Omental fat pad (tissue), 4 donors: ENCODE measurements around the gene MSL2. TPM values are rescaled to one million over a fixed set of nuclear protein-coding genes. Genes with fewer than 3 reads are reported as not detected.
"Not testable (repeated sequence)": the region's sequence is repeated elsewhere in the genome, so short reads cannot be mapped to it uniquely, and the experiment has no call there.

Experiments used
- ATAC-seq: fragments of 150-250 bp; one replicate; pipeline ENCODE4 v1.9.1; 2016; ENCODE audit warnings: mild to moderate bottlenecking, moderate library complexity; ENCODE audit not compliant: low FRiP score
- DNase-seq: peaks from one replicate; pipeline ENCODE4 v3.0.0-alpha.2; 2019; ENCODE audit warnings: low spot score
- CTCF ChIP-seq, 3 donors: fragments of 450-650 bp; IDR thresholded peaks; one replicate each; pipeline ENCODE4 v1.5.1; 2016 to 2017; ENCODE audit warnings: antibody characterized with exemption in 3 of 3, mild to moderate bottlenecking in 3 of 3, moderate library complexity in 2 of 3
- total RNA-seq, 4 donors: library from RNA; depleted of rRNA; stranded (reverse); fragments of >200 nt; gene quantifications; one replicate each; pipeline ENCODE4 v1.1.0, GENCODE V29; 2016

MSL2 gene
- total RNA-seq, 4 donors from 2014 or later, result 17.7 to 35.3 (median 30.0) TPM

- TF ChIP-seq CTCF (IDR thresholded peaks at IDR 0.05), result no peak
- DNase-seq (no peak), ATAC-seq (no peak)
Measured at GRCh38 chr3:136177876-136178275, 18.3 kb downstream of the MSL2 start.

- ATAC-seq, result no peak
- no peak for DNase-seq
- TF ChIP-seq CTCF (IDR thresholded peaks at IDR 0.05), result no peak
Measured at GRCh38 chr3:136173939-136174490, 22.1 kb downstream of the MSL2 start.

- peak; percentile 70 for ATAC-seq
- no peak for DNase-seq
- TF ChIP-seq CTCF (IDR thresholded peaks at IDR 0.05), result no peak
Measured at GRCh38 chr3:136171097-136171542, 25.0 kb downstream of the MSL2 start.

GRCh38 chr3:136168236-136168635 is 27.9 kb downstream of the MSL2 start:
- not testable (repeated sequence) for DNase-seq, ATAC-seq

- no peak for TF ChIP-seq CTCF (IDR thresholded peaks at IDR 0.05)
- DNase-seq, result no peak
Measured at GRCh38 chr3:136166507-136166906, 29.6 kb downstream of the MSL2 start.

GRCh38 chr3:136163607-136164006 is 32.5 kb downstream of the MSL2 start:
- ATAC-seq, DNase-seq: not testable (repeated sequence)

More at GRCh38 chr3:136166507-136166906, 29.6 kb downstream of the MSL2 start:
- no peak for ATAC-seq

- no peak for DNase-seq
- no peak for ATAC-seq
- no peak for TF ChIP-seq CTCF (IDR thresholded peaks at IDR 0.05)
Measured at GRCh38 chr3:136162322-136162721, 33.8 kb downstream of the MSL2 start.

- ATAC-seq, result no peak
- DNase-seq, result no peak
- TF ChIP-seq CTCF (IDR thresholded peaks at IDR 0.05), result no peak
Measured at GRCh38 chr3:136161516-136161915, 34.6 kb downstream of the MSL2 start.
